SU-DHL-6 (cell line): Measurements from ENCODE around the gene KAZN.

Source experiments
- H2AFZ ChIP-seq: fragments of 200-600 bp; sonication (generic); 2 replicates; pipeline ENCODE4 v1.6.1; 2014; ENCODE audit warnings: low read depth, mild to moderate bottlenecking, moderate library complexity, mixed read lengths, antibody characterized with exemption, low read length; ENCODE audit not compliant: severe bottlenecking
- H3F3A ChIP-seq: fragments of 200-600 bp; shearing (Covaris generic); 2 replicates; pipeline ENCODE4 v1.6.0; 2016; ENCODE audit warnings: antibody characterized with exemption, mild to moderate bottlenecking; ENCODE audit not compliant: insufficient read depth
- H3K27ac ChIP-seq: fragments of 200-600 bp; sonication (generic); 2 replicates; pipeline ENCODE4 v1.5.1; 2016; ENCODE audit warnings: low read depth, mild to moderate bottlenecking, low read length, moderate library complexity, mixed read lengths
- H3K27me3 ChIP-seq: fragments of 200-600 bp; sonication (generic), shearing (Covaris generic); 2 replicates; pipeline ENCODE4 v1.6.0; 2014; ENCODE audit warnings: mild to moderate bottlenecking, low read length
- H3K36me3 ChIP-seq: fragments of 200-600 bp; sonication (generic); 2 replicates; pipeline ENCODE4 v1.6.1; 2014; ENCODE audit warnings: mild to moderate bottlenecking, low read length, mixed read lengths
- H3K4me2 ChIP-seq: fragments of 300-600, 200-600 bp; shearing (Covaris generic), sonication (generic); 2 replicates; pipeline ENCODE4 v1.6.0; 2014; ENCODE audit warnings: low read length, low read depth, mild to moderate bottlenecking; ENCODE audit not compliant: poor library complexity, severe bottlenecking
- H3K4me3 ChIP-seq: fragments of 200-600 bp; sonication (generic); 2 replicates; pipeline ENCODE4 v1.5.1; 2014; ENCODE audit warnings: antibody characterized with exemption, low read length, mild to moderate bottlenecking, mixed read lengths; ENCODE audit not compliant: insufficient read depth, poor library complexity, severe bottlenecking
- H3K79me2 ChIP-seq: fragments of 200-600 bp; sonication (generic); 2 replicates; pipeline ENCODE4 v1.6.1; 2014; ENCODE audit warnings: mild to moderate bottlenecking, low read length, moderate library complexity; ENCODE audit not compliant: insufficient read depth
- H3K9ac ChIP-seq: fragments of 200-600 bp; sonication (generic); 2 replicates; pipeline ENCODE4 v1.7.0; 2014; ENCODE audit warnings: mild to moderate bottlenecking, low read length
- H3K9me2 ChIP-seq: fragments of 200-600 bp; sonication (generic); replicated peaks from 2 replicates; pipeline ENCODE4 v1.6.1; 2014; ENCODE audit warnings: low read length; ENCODE audit not compliant: insufficient read depth
- H3K9me3 ChIP-seq: fragments of 200-600 bp; sonication (generic); 2 replicates; pipeline ENCODE4 v1.6.1; 2014; ENCODE audit warnings: low read length, mixed read lengths; ENCODE audit not compliant: insufficient read depth
- H4K20me1 ChIP-seq: fragments of 200-600 bp; sonication (generic); 2 replicates; pipeline ENCODE4 v1.6.1; 2014; ENCODE audit warnings: low read depth, mild to moderate bottlenecking, antibody characterized with exemption, low read length, moderate library complexity, mixed read lengths
- EZH2phosphoT487 ChIP-seq: fragments of 200-600 bp; sonication (generic), shearing (Covaris generic); conservative IDR thresholded peaks from 2 replicates; pipeline ENCODE4 v1.6.1; 2018; ENCODE audit warnings: mild to moderate bottlenecking, antibody characterized with exemption, low read length, moderate library complexity, mixed read lengths
- TF ChIP-seq, protein P1 (sequence below): fragments of 200-600 bp; sonication (generic); IDR thresholded peaks from one replicate; pipeline ENCODE4 v1.5.1; 2017; ENCODE audit warnings: antibody characterized with exemption, mild to moderate bottlenecking, low read length, moderate library complexity; ENCODE audit not compliant: insufficient read depth, poor library complexity, severe bottlenecking

KAZN gene

DNA sequence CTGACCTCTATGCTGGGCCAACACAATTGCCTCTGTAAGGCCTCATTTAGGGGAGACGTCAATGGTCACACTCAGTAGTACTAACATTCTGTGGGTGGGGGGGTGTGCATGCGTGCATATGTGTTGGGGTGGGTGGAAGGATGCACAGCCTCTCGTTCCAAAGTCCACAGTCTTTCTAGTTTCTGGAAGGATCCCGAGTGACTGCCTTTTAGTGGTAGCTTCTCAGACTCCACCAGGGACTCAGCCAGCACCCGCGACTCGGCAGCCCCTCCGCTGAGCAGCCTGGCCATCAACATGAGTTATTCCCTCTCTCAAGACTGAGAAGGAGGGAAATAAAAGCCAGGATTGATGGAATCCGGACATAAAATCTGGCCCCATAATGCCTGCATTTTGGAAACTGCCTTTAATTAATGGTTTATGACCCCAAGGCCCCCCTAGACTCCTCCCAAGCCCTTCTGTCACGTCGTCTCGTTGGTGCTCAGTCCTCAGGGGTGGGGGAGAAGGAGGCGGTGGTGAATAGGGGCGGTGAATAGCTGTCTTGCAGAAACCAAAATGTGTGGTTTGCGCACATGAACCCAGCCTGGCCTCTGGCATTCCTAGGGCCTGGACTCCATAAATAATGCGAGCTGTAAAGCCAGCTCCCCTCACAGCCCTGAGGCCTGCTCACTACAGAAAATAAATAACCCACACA is 489.9 kb downstream of the KAZN start:
- H3K9me3 ChIP-seq = no peaks in the 10 kb centered on the region
- H3K79me2 ChIP-seq = no peaks in the 10 kb centered on the region
- H3K4me2 ChIP-seq = no peak overlapping the region
- H4K20me1 ChIP-seq = no peaks in the 10 kb centered on the region
- no peaks in the 10 kb centered on the region for H3K9me2 ChIP-seq
- H3K9ac ChIP-seq = no peak overlapping the region
- H3F3A ChIP-seq = no peaks in the 10 kb centered on the region
- no peaks in the 10 kb centered on the region for H3K36me3 ChIP-seq
- no peak overlapping the region for H3K4me3 ChIP-seq
- TF ChIP-seq EZH2phosphoT487 = no peak
- TF ChIP-seq, protein P1, sequence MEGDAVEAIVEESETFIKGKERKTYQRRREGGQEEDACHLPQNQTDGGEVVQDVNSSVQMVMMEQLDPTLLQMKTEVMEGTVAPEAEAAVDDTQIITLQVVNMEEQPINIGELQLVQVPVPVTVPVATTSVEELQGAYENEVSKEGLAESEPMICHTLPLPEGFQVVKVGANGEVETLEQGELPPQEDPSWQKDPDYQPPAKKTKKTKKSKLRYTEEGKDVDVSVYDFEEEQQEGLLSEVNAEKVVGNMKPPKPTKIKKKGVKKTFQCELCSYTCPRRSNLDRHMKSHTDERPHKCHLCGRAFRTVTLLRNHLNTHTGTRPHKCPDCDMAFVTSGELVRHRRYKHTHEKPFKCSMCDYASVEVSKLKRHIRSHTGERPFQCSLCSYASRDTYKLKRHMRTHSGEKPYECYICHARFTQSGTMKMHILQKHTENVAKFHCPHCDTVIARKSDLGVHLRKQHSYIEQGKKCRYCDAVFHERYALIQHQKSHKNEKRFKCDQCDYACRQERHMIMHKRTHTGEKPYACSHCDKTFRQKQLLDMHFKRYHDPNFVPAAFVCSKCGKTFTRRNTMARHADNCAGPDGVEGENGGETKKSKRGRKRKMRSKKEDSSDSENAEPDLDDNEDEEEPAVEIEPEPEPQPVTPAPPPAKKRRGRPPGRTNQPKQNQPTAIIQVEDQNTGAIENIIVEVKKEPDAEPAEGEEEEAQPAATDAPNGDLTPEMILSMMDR = no peak
- no peaks in the 10 kb centered on the region for H3K27me3 ChIP-seq
- H3K27ac ChIP-seq = no peak overlapping the region
- no peak overlapping the region for H2AFZ ChIP-seq

DNA sequence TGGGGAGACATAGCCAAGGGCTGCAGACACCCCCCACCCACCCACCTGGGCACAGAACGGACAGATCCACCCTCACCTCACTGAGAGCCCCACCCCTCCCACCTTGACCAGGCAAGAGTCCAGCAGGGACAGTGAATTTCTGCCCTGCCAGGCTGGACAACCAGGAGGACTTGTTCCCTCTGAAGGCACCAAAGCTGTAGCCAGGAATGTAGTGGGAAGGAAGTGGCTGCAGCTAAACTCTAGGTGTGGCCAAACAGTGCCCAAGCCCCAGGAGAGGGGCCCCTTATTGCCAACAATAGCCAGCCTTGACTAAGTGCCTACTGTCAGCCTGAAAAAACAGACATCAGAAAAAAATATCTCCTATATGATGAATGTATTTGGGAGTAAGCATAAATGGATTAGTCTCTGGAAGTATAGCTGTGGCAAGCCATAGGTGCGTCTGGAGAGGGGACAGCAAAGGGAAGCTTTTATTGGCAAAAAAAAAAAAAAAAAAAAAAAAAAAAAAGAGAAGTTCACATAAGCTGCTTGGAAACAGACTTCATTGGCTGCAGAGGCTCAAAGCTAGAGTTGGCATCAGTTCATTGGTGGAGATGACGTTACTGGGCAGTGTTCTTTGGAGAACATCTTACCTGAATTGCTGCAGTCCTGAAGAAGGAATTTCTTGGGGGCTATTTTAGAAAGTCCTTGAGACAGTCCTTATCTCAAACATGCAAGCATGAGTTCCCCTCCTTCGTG is 490.9 kb downstream of the KAZN start:
- Histone ChIP-seq H3K4me2 (no peak overlapping the region), H2AFZ (no peak overlapping the region), H3K27ac (no peak overlapping the region)

DNA sequence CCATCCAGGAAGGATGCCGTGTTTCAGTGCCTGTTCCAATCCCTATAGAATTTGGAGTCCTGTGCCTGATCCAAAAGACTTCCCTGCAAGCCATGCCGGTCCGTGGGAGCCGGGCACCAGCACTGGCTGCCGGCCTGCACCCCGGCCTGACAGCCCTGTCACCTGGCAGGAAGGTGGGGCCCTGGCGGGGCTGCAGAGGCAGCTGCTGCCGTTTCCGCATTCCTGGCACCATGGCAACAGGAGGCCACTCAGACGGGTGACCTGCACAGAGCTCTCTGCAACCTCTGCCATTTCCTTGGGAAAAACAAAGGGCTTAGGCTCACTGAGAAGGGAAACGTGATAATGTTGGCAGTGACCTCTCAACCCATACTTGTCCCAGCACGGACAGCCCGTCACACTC is 491.9 kb downstream of the KAZN start:
- H3K4me2 ChIP-seq = no peak overlapping the region
- H3K9ac ChIP-seq = no peak overlapping the region
- H2AFZ ChIP-seq = no peak overlapping the region
- TF ChIP-seq, protein P1 = no peak
- no peak for TF ChIP-seq EZH2phosphoT487
- no peak overlapping the region for H3K27ac ChIP-seq
- H3K79me2 ChIP-seq = no peaks in the 10 kb centered on the region
- H3K4me3 ChIP-seq = no peak overlapping the region
- H3K9me3 ChIP-seq = no peaks in the 10 kb centered on the region
- H3F3A ChIP-seq = no peaks in the 10 kb centered on the region
- H4K20me1 ChIP-seq = no peaks in the 10 kb centered on the region
- H3K27me3 ChIP-seq = no peaks in the 10 kb centered on the region
- no peaks in the 10 kb centered on the region for H3K9me2 ChIP-seq
- H3K36me3 ChIP-seq = no peaks in the 10 kb centered on the region

More for the DNA sequence above, 490.9 kb downstream of the KAZN start:
- TF ChIP-seq, protein P1 = no peak
- TF ChIP-seq EZH2phosphoT487 = no peak
- Histone ChIP-seq H3K79me2 (no peaks in the 10 kb centered on the region), H3K4me3 (no peak overlapping the region), H3K9ac (no peak overlapping the region), H3K27me3 (no peaks in the 10 kb centered on the region), H3F3A (no peaks in the 10 kb centered on the region), H3K36me3 (no peaks in the 10 kb centered on the region), H3K9me3 (no peaks in the 10 kb centered on the region), H4K20me1 (no peaks in the 10 kb centered on the region), H3K9me2 (no peaks in the 10 kb centered on the region)
